Stimulated activated CD8-positive, alpha-beta memory T cell treated with anti-CD3 and anti-CD28 coated beads, Interleukin-12 subunit alpha, Interleukin-12 subunit beta, amount 100 ng/mL, for 24 hours (primary cell): ENCODE measurements around the gene PPM1F.

Experiments used
- DNase-seq: peaks from one replicate; pipeline ENCODE4 v3.0.0-alpha.2; 2020; ENCODE audit errors: extremely low read depth

Gene PPM1F

DNA sequence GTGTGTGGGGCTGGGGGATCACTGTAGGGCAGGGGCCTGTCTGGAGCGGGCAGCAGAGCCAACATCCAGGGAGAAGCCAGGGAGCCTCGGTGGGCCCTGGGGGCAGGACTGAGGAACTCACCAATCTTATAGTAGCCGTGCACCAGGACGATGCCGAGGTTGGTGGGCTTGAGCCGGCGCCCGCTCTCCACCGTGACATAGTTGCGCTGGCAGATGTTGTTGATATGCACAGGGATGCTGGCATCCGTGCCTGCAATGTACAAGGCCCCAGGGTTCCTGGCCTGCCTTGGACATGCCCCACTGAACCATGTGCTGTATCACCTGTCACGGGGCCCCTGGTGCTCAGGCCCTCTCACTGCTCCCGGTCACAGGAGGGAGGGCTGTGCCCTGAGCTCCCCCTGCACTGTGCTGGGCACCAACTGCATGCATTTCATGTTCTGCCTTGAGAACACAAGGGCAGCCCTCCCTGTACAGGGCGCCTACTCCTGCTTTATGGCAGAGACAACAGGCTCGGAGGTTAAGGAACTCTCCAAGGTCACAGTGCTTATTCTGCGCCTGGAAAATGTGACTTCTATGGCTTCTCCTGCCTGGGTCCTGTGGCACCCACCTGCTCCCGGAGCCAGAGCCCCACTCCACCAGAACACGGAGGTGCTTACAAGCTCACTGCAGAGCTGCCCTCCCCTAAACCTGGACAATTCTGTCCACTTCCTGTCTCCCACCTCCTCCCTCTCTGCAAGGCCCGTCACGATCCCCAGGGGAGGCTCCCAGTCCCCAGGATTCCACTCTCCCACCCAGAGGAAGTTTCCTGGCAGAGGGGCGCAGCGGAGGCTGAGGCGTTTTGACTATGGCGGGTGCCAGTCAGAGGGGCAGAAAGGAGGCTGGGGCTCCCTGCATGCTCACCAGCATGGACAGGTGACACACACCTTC is 7.8 kb upstream of the PPM1F start:
- no peak for DNase-seq

DNA sequence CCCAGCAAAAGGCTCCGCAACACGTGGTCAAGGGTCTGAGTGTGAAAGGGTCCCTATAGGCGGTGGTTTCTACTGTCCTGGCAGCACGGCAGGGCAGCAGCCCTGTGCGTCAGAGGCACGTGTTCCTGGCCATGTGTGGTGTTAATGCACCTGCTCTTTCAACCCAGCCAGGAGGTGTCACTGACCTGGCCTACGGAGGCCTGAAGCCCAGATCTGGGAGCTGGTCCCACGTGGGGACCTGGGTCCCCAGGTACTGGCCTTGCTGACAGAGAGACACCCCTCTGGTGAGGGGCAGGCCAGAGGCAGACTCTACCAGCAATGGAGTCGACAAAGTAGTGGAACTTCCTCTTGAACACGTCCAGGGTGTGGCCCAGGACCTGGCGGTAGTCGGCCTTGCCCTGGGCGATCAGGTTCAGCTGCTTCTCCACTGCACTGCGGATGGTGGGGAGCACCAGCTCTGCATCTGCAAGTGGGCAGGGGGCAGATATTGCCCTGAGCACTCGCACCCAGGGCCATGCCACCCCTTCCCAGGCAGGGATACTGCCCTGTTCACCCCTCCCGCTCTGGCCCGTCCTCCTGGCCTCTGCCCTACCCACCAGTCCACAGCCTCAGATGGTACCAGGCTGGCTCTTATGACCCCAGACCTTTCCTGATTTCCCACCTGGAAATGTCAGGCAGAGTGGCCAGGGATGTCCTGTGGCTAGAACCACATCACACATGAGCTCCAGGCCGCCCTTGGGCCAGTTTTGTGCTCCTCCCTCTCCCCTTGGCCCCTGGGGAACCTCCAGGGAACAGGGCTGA is 6.8 kb upstream of the PPM1F start:
- DNase-seq: no peak

DNA sequence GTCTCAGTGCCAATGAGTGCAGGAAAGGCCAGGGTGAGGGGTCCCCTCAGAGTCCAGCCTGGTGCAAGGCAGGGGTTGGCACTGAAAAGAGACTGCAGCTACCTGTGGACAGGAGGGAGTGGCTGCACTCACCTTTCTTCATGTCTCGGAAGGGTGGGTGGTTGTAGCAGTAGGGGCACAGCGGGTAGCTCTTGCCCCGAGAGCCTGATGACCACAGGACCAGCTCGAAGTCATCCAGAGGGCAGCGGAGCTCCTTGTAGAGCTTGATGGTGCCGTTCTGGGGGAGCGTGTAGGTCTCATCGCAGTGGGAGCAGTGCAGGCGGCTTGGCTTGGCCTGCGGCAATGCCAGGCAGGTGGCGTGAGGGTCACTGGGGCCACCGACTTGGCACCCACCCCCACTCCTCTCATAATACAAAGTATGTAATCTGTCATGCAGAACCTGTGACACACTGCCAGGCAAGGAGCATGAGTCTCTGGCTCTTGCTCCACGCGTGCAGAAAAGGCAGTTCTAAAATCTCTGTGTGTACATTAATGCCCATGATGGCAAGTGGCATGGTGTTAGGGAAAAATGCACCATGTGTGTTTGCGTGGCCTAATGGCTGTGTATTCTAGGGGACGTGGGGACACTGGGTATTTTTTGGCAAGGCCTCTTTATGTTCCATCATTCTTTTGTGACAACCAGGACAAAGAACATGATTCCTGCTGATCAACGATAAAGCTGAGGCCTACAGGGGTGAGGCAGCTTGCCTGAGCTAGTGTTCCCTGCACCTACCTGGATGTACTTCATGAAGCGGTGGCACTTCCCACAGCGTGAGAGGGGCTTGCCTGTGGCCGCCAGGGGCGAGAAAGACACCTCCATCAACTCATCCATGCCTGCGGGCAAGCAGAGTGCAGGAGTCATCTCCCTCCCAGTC is 6.0 kb upstream of the PPM1F start:
- DNase-seq: no peak

DNA sequence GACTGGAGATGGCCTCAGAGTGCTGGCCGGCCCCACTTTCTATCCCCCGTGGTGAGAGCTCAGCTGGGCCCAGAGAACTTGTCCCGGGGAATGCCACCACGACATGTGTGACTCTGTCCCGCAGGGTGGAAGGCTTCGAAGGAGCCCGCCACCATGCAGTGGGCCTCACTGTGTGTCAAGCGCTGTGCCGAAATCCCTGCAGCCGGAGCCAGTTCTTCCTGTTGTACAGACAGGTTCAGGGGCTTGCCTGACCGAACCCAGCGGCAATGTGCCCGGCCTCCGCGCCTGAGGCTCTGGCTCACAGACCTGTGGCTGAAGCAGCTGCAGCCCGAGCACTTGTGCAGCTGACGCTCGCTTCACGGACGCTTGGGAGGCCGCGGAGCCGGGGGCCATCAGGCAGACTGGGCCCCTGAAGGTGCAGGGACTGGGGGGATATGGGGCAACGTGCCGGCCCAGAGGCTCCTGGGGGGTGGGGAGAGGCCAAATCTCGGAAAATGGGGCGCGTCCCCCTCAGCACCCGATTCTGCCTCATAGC is 650 bp downstream of the PPM1F start:
- no peak for DNase-seq

DNA sequence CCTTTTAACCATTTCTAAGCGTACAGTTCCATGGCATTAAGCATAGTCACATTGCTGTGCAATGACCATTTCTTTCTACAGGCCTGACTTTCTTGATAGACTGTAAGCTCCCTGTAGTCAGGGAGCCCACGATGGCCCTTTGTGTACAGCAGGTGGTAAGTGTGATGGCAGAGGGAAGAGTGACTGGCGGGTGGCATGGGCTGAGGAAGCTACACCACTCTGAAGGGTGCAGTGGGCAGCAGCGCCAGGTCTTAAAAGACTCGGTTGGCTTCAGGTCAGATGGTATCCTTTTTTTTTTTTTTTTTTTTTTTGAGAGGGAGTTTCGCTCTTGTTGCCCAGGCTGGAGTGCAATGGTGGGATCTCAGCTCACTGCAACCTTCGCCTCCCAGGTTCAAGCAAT is 1.6 kb downstream of the PPM1F start:
- DNase-seq: no peak

DNA sequence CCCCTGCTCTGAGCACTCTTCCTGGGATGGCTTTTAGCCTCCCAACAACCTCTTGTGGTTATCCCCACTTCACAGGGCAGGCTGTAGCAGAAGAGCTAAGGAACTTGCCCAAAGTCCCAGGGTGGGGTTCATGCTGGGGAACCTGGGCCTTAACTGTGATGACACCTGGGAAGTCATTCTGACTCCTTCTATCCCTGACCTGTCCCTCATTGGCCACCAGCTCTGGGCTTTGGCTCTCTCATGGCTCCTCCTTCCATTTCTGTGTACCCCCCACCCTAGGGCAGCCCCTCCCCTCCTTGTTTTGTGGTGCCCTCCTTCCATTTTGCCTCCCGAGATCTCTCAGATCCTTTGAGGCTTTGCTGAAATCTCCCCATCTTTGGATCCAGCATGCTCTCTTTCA is 2.7 kb downstream of the PPM1F start:
- no peak for DNase-seq

DNA sequence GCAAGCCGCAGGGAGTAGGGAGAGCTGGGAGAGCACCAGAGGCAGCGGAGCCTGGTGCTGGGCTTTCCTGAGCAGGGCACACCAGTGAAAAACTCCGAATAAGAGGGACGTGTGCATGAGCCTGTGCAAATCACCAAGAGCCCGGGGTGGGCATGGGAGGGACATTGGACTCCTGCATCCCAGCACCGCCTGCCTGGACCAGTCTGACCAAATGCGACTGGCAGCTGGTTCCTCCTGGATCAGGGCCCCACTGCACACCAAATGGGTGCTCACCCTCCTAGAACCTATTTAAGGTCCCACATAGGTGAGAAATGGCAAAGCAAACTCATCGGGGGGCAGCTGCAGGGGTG is 3.1 kb downstream of the PPM1F start:
- no peak for DNase-seq

DNA sequence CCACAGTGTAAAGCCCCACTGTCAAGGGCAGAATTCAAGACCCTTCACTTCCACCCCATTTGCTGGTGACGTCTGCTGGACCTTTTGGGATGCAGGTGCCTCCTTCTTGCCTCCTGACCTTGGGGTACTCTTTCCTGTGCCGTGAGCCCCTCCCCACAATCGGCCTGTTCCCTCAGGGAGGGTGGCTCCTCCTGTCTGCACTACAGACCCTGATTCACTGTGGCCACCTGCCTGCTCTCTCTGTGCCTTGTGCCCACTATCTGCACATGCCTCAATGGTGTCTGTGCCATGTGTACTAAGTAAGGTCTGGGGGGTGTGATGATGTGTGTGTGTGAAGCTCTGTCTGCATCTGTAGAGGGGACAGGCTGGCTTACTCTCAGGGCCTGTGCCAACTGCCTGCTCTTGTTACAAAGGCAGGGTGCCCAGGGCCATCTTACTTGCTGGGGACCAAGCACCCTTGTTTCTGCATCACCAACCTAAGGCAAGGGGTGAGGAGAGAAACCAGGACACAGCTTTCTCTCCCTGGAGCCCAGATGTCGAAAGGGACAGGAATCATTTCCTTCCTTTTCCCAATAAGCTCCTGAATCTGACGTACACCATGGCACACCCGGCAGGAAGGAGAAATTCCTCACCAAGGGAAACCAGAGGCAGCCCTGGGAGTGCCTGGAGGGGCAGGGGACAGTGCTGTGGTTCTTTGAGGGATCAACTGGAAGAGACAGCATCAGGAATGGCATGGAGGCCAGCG is 3.7 kb downstream of the PPM1F start:
- no peak for DNase-seq

DNA sequence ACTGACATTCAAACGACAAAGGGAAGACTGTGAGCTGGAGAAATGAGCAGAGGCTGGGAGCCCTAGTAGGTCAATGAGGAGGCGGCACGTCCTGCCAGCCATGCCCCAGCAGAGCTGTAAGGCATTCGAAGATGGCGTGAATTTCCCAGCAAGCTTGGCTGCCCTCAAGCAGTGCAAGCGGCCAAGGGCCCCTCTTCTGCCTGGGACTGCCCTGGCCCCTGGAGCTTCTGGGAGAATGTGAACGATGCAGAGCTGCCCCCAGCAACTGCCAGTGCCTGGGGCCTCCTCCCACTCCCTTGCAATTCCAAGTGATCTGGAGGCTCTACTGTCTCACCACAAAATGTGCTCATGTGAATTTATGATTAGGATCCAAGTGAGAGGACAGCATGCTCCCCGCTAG is 4.3 kb downstream of the PPM1F start:
- no peak for DNase-seq

DNA sequence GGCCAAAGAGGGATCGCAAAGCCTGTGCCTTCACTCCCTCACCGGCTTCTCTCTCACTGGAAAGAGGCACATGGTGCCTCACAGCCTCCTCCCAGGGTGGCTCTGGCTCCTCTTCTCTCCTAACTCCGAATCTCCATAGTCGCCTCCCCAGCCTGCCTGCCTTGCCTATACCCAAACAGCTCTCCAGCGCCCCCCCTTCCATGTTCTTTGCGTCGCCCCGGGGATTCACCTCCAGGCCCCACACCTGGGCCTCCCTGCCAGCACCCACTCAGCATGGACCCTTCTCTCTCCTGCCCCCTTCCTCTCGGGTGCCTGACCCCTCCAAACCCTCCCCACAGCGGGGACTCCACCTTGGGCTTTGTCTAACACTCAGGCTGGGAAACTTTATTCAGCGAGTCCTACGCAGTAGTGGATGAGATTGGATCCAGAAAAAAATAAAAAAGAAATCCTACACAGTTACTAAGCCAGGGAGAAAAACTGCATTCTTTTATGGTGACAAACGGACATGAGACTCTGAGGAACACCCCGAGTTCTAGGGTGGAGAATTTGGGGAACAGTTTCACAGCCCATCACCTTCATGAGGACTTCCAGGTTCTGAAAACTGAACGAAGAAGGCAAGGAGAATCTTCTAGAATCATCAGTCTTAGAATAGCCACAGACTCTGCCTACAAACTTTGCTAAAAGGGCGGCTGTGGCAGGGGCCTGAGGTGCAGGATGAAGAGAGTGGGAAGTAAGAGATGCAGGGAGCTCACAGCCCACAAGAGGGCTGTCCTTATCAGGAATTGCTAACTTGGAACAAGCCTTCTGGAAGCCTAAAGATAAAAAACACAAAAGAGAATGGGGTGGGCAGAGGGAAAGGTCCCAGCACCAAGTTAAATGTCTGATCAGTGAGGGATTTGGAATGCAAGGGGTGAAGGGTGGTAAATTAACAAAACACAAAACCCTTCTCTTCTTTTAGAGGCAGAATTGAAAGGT is 5.3 kb downstream of the PPM1F start:
- DNase-seq: no peak

DNA sequence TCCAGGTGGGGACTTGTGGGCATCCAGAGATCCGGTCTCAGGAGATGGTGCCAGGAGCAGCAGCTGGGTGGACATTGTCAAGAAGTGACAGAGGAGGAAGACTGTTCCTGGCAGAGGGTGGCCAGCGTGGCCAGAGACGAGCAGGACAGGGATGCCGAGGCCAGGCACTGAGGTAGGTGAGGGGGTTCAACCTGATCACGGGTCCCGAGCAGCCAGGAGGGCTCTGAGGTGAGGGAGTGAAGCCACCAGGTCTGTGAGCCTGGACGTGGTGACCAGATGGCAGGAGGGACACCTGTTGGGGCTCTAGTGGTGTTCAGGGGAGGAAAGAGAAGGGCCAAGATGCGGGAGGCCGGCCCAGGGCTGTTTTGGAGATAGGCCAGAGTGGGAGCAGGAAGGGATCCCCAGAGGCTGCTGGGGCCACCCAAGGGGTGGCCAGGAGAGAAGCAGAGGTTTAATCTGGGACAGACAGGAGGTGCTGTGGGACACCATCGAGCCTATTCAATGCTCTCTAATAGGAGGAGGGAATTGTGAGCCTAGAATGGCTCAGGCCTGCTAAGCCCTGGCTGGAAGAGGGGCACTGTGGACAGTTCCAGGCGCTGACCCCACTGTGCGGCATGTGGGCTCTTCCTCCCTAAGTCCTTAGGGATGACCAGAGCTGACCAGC is 6.3 kb downstream of the PPM1F start:
- DNase-seq: no peak

DNA sequence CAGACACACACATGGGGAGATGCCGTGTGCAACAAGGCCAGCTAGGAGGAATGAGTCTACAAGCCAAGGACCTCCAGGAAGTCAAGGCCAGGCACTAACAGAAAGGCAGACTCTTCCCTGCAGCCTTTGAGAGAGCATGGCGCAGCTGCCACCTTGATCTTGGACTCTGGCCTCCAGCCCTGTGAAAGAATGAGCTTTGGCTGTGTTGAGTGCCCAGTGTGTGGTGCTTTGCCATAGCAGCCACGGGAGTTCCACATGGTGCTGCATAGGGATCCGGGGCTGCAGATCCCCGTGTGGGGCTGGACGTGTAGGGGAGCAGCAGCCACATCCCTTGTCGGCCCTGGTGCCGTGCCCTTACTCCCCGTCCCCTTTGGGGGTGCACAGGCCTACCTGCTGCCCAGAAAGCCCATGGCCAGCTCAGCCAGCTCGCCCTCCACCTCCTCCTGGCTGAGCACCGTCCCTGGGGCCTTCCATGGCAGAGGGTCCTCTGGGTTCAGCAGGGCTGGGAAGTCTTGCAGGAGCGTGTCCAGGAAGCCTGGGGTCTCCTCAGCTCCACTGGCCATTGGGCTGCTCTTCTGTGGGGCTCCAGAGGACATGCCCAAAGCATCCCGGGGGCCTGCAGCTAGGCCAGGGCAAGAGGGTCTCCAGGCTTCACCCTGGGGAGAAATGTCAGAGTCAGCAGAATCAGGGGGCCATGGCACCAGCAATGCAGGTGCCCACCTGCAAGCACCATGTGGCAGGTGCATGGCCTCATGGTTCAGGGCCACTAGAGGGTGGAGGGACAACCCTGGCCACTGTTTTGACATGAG is 7.0 kb downstream of the PPM1F start:
- no peak for DNase-seq

DNA sequence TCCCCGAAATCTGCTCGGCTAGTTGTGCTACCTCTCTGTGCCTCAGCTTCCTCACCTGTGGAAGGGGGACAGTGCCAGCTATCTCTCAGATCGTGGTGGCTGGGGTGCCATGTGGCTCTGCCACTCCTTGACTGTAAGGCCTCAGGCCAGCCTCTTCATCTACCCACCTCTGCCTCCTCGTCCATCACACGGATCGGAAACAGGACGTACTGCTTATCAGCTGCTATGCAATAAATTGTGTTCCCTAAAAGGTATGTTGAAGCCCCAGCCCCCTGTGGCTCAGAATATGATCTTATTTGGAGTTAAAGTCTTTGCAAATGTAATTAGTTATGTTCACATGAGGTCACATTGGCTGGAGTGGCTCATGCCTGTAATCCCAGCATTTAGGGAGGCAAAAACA is 7.8 kb downstream of the PPM1F start:
- DNase-seq: no peak

DNA sequence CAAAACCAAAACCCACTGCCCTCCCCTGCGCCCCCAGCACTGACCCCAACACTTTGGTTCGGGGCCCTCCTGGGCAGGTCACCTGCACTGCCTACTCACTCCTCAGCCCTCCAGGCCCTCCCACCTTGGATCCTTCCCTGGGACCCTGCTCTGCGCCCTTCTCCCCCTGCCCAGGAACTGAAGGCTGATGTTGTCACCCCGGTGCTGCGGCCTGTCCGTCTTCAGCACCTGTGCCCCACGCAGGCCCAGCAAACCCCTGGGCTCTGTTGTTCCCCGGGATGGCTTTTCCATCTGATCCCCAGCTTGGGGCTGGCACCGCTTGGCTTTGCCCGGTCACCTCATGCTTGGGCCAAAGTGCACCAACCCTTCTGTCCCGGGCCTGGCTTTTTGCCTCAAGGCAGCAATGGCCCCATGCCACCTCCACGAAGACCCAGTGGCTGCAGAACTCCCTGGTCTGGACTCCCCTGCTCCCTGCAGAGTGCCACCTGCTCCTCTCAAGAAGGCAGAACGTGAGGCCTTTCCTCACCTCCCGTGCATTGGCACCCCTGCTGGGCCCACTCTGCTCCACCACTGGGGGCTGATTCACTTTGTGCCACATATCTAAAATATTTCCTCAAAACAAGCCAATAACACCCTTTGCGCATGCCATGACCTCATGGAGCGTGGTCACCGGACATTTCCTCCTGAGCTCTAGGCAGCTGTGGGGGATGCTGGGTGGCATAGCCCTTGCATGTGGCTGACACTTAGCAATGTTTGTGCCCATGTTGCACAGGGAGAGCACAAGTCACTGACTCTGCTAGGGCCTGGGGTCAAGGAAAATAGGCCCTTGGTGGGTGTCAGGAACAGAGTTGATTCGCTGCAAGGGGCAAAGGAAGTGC is 8.8 kb downstream of the PPM1F start:
- no peak for DNase-seq

DNA sequence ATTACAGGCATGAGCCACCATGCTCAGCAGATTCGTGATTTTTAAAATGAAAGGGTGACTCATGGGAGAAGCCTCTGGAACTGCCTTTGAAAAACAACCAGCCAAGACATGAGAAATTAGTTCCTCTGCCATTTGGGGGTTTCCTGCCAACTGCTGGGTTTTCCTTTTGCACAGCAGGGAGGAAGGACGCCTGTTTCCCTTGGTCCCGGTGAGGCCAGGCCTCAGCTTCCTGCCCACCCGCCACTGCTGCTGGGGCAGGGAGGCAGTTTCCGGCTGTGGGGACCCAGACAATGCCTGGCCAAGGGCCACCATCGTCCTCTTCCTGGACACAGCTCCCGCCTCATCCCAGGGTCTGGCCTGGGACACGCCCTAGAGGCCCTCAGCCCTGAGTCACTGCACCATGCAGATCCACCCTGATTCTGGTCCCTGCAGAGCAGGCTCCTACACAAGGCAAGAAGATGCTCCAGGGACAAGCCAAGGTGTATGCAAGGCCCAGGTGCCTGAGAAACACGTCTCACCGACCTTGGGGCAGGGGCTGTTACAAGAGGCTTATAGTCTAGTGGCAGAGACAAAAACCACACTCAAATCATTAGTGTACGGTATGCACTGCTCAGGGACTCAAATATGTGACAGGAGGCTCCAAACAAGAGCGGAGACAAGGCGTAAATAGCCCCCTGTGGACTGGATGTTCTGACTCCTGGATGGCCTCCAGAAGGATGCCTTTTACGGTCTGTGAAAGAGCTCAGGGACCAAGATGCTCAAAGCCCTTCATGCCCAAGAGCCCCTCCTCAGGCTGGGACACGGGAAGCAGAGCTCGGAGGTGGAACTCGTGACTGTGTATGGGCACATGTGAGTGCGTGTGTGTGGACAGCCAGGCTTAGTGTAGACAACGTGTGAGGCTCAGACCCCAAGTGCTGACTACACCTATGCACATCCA is 10.0 kb downstream of the PPM1F start:
- DNase-seq: no peak

DNA sequence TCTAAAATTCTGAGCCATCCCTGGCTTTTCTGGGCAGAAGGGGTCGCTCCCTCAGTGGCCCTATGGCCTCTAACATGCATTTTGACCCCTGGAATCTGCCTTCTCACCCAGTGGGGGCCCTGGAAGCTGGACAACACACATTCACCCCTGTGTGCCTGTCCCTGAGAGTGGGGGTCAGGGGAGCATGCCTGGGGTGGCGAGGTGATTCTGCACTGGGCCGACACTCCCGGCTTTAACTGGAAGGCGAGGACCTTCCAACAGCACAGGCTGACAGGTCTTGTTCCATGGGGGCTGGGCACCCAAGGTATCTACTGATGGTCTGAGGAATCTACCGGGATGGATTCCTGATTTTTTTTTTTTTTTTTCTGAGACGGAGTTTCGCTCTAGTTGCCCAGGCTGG is 10.7 kb downstream of the PPM1F start:
- no peak for DNase-seq
